Adrenal gland (tissue), 12 donors: Measurements from ENCODE around the gene RFPL1. TPM values are rescaled to one million over a fixed set of nuclear protein-coding genes. Genes with fewer than 3 reads are reported as not detected.

Experiments used
- DNase-seq, 7 donors: peaks; one replicate each; pipeline ENCODE4 v3.0.0-alpha.2; 2019 to 2020
- H3K27ac ChIP-seq, 5 donors: fragments of 200-600 bp; sonication (generic) in 4 of 5; 1 replicate in 3 of 5; 2 replicates in 2 of 5; pipeline versions ENCODE4 v1.5.1 to v1.8.0; 2016 to 2020; ENCODE audit warnings: mild to moderate bottlenecking in 1 of 5
- H3K27me3 ChIP-seq: fragments of 200-600 bp; 2 replicates; pipeline ENCODE4 v1.8.0; 2021
- H3K36me3 ChIP-seq, 2 donors: fragments of 200-600 bp; replicated peaks in 1 of 2; 1 replicate in 1 of 2; 2 replicates in 1 of 2; pipeline versions ENCODE4 v1.5.1 to v1.8.0; 2018 to 2022
- H3K4me1 ChIP-seq, 2 donors: fragments of 200-600 bp; replicated peaks in 1 of 2; 1 replicate in 1 of 2; 2 replicates in 1 of 2; pipeline versions ENCODE4 v1.5.1 to v1.8.0; 2018 to 2021
- H3K4me3 ChIP-seq, 4 donors: fragments of 200-600 bp; sonication (generic) in 3 of 4; one replicate each; pipeline ENCODE4 v1.5.1; 2016 to 2018
- H3K9me3 ChIP-seq, 3 donors: fragments of 200-600 bp; sonication (generic) in 1 of 3; replicated peaks in 1 of 3; 1 replicate in 2 of 3; 2 replicates in 1 of 3; pipeline versions ENCODE4 v1.5.1 to v1.8.0; 2016 to 2021
- POLR2A ChIP-seq, 2 donors: fragments of 450-650 bp; IDR thresholded peaks; one replicate each; pipeline ENCODE4 v1.6.1; 2017; ENCODE audit warnings: antibody characterized with exemption in 2 of 2, mild to moderate bottlenecking in 2 of 2, moderate library complexity in 1 of 2
- WGBS, 4 donors: extraction: QIAGEN DNeasy Blood & Tissue Kit in 2 of 4; methylation state at CpG; one replicate each; pipeline versions ENCODE4 v1.1.5 to v1.1.7; 2013 to 2017; 5-methylcytosine and 5-hydroxymethylcytosine counted together
- intact Hi-C, 2 donors: fragments of 100-400 bp; cut with DNase I; formaldehyde crosslinking; loops; one replicate each; pipeline versions ENCODE4 v1.14.1 to v1.15.0; 2022 to 2023
- polyA plus RNA-seq, 3 donors: library from polyadenylated mRNA; stranded (reverse); fragments of 200-250 nt in 2 of 3; fragments of 350-450 nt in 1 of 3; fragmentation: Illumina TruSeq in 1 of 3; extraction: RNeasy Lipid Tissue Mini Kit (QIAGEN cat#74804) in 1 of 3; gene quantifications; one replicate each; pipeline ENCODE4 v1.2.3, GENCODE V29; 2013 to 2014
- total RNA-seq, 9 donors: library from RNA; depleted of rRNA in 4 of 9; stranded (reverse); fragments of >200 nt in 4 of 9; fragments of 120-200 nt in 1 of 9; fragmentation: NEBNext Ultra II Directional in 1 of 9; extraction: Animal tissue kit (Norgen Biotek cat#: 25700) in 1 of 9; gene quantifications; one replicate each; pipeline versions ENCODE4 v1.1.0 to v1.2.4, GENCODE V29; 2013 to 2023
- TF ChIP-seq, protein P1 (sequence below), 6 experiments: fragments of 450-650 bp in 4 of 6; fragments of 200-600 bp in 2 of 6; sonication (generic) in 1 of 6; IDR thresholded peaks; 1 replicate in 5 of 6; 2 replicates in 1 of 6; pipeline versions ENCODE4 v1.5.1 to v1.8.0; 2016 to 2021; ENCODE audit warnings: antibody characterized with exemption in 6 of 6, mild to moderate bottlenecking in 2 of 6, moderate library complexity in 1 of 6
- donor health status: healthy with polysubstance abuse.
- donor health status: Bipolar disorder and iron deficiency.
- donor health status: DM: yes; HTN: yes; CAD: no.
- donor health status: DM: no; HTN: no; CAD: no.
- donor health status: DM: no; HTN: no; CAD: no.
- donor health status: DM: yes; HTN: yes; CAD: no.

The RFPL1 gene
- total and polyA plus RNA-seq, 12 donors: not detected

DNA sequence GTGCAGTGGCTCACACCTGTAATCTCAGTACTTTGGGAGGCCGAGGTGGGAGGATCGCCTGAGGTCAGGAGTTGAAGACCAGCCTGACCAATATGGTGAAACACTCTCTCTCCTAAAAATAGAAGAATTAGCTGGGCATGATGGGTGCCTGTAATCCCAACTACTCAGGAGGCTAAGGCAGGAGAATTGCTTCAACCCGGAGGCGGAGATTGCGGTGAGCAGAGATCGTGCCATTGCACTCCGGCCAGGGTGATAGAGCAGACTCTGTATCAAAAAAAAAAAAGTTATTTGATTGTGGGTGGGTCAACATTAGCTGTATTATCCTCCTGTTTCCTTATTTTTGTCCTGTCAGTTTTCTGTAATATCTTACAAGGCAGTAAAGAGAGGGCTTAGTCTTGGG, 11.9 kb upstream of the RFPL1 start:
- 88 to 95% (median 94%) methylated on average over 7 of the region's 7 CpGs for WGBS, 4 donors
- Histone ChIP-seq H3K9me3 (no peaks in the 10 kb centered on the region), H3K27me3 (no peaks in the 10 kb centered on the region), H3K4me3 (no peak overlapping the region), H3K27ac (no peak overlapping the region), H3K36me3 (no peaks in the 10 kb centered on the region), H3K4me1 (no peaks in the 10 kb centered on the region)
- intact Hi-C loops: no loop called here
- no peak for TF ChIP-seq POLR2A (IDR thresholded peaks at IDR 0.05)
- DNase-seq: no peak

DNA sequence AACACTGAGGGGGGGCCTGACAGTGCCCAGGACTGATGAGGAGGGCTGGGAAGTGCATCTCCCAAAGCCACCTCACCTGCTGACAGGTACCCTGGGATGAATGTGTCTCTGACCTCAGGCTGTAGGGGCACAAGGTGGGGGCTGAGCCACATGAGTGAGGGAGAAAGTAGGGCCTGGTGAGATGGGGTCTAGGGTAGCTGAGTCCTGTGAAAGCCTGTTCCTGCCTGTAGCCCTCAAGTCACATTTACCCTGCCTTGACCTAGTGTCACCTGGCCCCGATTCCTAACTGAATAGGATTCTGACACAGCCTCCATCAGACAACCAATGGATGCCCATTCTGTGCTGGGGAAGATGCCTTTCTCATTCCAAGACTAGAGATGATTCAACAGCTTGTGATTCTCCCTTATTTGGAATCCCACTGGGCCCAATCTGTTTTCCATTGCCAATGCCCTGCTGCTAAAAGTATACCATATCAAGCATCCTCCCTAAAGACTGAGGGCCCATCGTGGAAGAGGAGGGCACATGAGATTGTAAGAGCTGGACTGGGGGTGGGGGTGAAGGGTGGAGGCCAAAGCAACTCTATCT, 11.1 kb upstream of the RFPL1 start:
- intact Hi-C loops: no loop called here
- no peaks in the 10 kb centered on the region for H3K9me3 ChIP-seq
- H3K27ac ChIP-seq: no peak overlapping the region
- no peaks in the 10 kb centered on the region for H3K4me1 ChIP-seq
- H3K4me3 ChIP-seq: no peak overlapping the region
- WGBS, 4 donors: 71 to 83% (median 80%) methylated on average over 1 to 2 of the region's 2 CpGs
- no peak for TF ChIP-seq POLR2A (IDR thresholded peaks at IDR 0.05)
- TF ChIP-seq, protein P1, sequence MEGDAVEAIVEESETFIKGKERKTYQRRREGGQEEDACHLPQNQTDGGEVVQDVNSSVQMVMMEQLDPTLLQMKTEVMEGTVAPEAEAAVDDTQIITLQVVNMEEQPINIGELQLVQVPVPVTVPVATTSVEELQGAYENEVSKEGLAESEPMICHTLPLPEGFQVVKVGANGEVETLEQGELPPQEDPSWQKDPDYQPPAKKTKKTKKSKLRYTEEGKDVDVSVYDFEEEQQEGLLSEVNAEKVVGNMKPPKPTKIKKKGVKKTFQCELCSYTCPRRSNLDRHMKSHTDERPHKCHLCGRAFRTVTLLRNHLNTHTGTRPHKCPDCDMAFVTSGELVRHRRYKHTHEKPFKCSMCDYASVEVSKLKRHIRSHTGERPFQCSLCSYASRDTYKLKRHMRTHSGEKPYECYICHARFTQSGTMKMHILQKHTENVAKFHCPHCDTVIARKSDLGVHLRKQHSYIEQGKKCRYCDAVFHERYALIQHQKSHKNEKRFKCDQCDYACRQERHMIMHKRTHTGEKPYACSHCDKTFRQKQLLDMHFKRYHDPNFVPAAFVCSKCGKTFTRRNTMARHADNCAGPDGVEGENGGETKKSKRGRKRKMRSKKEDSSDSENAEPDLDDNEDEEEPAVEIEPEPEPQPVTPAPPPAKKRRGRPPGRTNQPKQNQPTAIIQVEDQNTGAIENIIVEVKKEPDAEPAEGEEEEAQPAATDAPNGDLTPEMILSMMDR (IDR thresholded peaks at IDR 0.05): no peak
- H3K27me3 ChIP-seq: no peaks in the 10 kb centered on the region
- H3K36me3 ChIP-seq: no peaks in the 10 kb centered on the region
- DNase-seq: no peak

DNA sequence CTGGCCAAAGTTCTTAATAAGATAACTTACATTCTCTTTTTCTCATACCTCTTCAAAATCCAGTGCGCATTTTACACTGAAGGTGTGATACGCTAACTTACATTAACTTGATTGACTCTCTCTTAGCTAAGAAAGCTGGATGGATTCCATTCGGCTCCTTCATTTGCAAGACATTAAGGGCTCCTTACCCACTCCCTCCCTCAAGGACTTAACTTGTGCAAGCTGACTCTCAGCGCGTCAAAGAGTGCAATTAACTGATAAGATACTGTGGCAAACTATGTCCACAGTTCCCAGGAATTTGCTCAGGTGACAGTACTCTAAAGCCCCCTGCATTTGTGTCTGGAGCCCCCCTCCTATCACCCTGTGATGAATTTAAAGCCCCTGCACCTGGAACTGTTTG, 6.4 kb upstream of the RFPL1 start:
- H3K36me3 ChIP-seq: no peaks in the 10 kb centered on the region
- intact Hi-C loops: no loop called here
- 57 to 83% (median 81%) methylated on average over 5 of the region's 5 CpGs for WGBS, 4 donors
- H3K27me3 ChIP-seq: no peaks in the 10 kb centered on the region
- no peak overlapping the region for H3K4me3 ChIP-seq
- DNase-seq: no peak
- no peak overlapping the region for H3K27ac ChIP-seq
- TF ChIP-seq POLR2A (IDR thresholded peaks at IDR 0.05): no peak
- TF ChIP-seq, protein P1 (IDR thresholded peaks at IDR 0.05): no peak
- H3K4me1 ChIP-seq: no peaks in the 10 kb centered on the region
- no peaks in the 10 kb centered on the region for H3K9me3 ChIP-seq

DNA sequence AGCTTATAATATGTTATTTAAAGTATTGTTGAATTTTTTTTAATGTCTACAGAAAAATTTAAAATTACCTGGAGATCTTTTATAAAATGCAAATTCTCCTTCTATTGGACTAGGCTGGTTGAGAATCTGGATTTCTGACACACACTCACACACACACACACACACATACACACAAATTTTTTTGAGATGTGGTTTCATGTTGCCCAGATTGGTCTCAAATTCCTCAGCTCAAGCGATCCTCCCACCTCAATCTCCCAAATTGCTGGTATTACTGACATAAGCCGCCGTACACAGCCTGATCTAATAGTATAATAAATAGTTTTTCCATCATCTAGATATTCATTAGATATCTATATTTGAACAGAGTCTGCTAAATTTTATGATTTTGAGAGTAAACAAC, 4.5 kb upstream of the RFPL1 start:
- no peaks in the 10 kb centered on the region for H3K27me3 ChIP-seq
- DNase-seq: no peak
- no peaks in the 10 kb centered on the region for H3K9me3 ChIP-seq
- no peak overlapping the region for H3K4me3 ChIP-seq
- no peaks in the 10 kb centered on the region for H3K36me3 ChIP-seq
- intact Hi-C loops: no loop called here
- H3K27ac ChIP-seq: no peak overlapping the region
- 87 to 98% (median 95%) methylated on average over 3 of the region's 3 CpGs for WGBS, 4 donors
- TF ChIP-seq POLR2A (IDR thresholded peaks at IDR 0.05): no peak
- TF ChIP-seq, protein P1 (IDR thresholded peaks at IDR 0.05): no peak
- H3K4me1 ChIP-seq: no peaks in the 10 kb centered on the region

DNA sequence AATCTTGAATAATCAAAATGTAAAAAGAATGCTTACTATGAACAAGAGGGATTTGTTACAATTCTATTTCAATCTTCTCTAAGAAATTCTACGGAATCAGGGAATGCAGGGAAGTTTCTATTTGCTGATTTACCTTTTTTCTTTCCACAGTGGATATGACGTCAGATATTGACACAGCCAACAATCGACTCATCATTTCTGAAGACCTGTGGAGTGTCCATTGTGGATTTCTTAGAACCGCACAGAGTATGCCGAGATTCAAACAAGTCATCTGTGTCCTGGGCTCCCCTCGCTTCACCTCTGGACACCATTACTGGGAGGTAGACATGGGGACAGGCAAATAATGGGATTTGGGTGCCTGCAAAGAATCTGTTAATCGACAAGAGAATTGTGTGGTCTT, 4.1 kb upstream of the RFPL1 start:
- Histone ChIP-seq H3K27ac (no peak overlapping the region), H3K36me3 (no peaks in the 10 kb centered on the region), H3K9me3 (no peaks in the 10 kb centered on the region), H3K4me3 (no peak overlapping the region), H3K27me3 (no peaks in the 10 kb centered on the region), H3K4me1 (no peaks in the 10 kb centered on the region)
- intact Hi-C loops: no loop called here
- no peak for DNase-seq
- TF ChIP-seq, protein P1 (IDR thresholded peaks at IDR 0.05): no peak
- no peak for TF ChIP-seq POLR2A (IDR thresholded peaks at IDR 0.05)
- 86 to 91% (median 88%) methylated on average over 7 of the region's 7 CpGs for WGBS, 4 donors
